HCT116 (cell line): ENCODE measurements around the gene IPO7.

Experiments
- CEBPB ChIP-seq: IDR thresholded peaks from 2 replicates; pipeline ENCODE4 v1.6.1; 2012; ENCODE audit warnings: low read depth
- EZH2 ChIP-seq: fragments of 200-600 bp; sonication (generic); IDR thresholded peaks from 2 replicates; pipeline ENCODE4 v1.6.1; 2017; ENCODE audit warnings: antibody characterized with exemption, mixed run types
- TF ChIP-seq, protein P1 (sequence below), 3 experiments: fragments of 200-600 bp in 1 of 3; sonication (generic) in 1 of 3; IDR thresholded peaks in 2 of 3; conservative IDR thresholded peaks in 1 of 3; 2 replicates each; pipeline ENCODE4 v1.5.1; 2012 to 2017; ENCODE audit warnings: low read depth in 2 of 3, low read length in 2 of 3, antibody characterized with exemption in 1 of 3, borderline replicate concordance in 1 of 3, control low read depth in 1 of 3, mild to moderate bottlenecking in 1 of 3, mixed read lengths in 1 of 3, mixed run types in 1 of 3, moderate library complexity in 1 of 3; ENCODE audit not compliant: insufficient read depth in 1 of 3
- TF ChIP-seq, protein P2 (sequence below): IDR thresholded peaks from 2 replicates; pipeline ENCODE4 v1.6.1; 2012; ENCODE audit warnings: low read depth

DNA sequence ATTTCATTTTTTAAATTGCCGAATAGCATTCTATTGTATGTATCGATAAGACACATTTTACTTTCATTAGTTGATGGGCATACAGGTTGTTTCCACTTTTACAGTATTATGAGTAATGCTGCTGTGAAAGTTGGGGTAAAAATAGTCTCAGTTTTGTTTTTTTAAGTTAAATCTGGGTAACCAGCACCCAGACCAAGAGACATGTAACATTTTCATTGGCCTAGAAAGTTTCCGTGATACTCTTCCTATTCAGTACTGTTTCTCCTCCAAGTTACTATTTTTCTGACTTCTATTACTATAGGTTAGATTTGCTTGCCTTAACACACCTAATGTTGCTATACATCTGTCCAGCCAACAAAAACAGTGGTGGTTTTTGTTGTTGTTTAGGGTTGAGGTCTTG, 12.3 kb downstream of the IPO7 start:
- TF ChIP-seq EZH2 (no peak), CEBPB (no peak)
- TF ChIP-seq, protein P1, sequence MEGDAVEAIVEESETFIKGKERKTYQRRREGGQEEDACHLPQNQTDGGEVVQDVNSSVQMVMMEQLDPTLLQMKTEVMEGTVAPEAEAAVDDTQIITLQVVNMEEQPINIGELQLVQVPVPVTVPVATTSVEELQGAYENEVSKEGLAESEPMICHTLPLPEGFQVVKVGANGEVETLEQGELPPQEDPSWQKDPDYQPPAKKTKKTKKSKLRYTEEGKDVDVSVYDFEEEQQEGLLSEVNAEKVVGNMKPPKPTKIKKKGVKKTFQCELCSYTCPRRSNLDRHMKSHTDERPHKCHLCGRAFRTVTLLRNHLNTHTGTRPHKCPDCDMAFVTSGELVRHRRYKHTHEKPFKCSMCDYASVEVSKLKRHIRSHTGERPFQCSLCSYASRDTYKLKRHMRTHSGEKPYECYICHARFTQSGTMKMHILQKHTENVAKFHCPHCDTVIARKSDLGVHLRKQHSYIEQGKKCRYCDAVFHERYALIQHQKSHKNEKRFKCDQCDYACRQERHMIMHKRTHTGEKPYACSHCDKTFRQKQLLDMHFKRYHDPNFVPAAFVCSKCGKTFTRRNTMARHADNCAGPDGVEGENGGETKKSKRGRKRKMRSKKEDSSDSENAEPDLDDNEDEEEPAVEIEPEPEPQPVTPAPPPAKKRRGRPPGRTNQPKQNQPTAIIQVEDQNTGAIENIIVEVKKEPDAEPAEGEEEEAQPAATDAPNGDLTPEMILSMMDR (IDR thresholded peaks at IDR 0.05 in 2 of 3, conservative IDR thresholded peaks at IDR 0.05 in 1 of 3; ENCODE audit: borderline replicate concordance in 1 of 3, insufficient read depth in 1 of 3, low read depth in 2 of 3, low read length in 2 of 3): no peak
- TF ChIP-seq, protein P2, sequence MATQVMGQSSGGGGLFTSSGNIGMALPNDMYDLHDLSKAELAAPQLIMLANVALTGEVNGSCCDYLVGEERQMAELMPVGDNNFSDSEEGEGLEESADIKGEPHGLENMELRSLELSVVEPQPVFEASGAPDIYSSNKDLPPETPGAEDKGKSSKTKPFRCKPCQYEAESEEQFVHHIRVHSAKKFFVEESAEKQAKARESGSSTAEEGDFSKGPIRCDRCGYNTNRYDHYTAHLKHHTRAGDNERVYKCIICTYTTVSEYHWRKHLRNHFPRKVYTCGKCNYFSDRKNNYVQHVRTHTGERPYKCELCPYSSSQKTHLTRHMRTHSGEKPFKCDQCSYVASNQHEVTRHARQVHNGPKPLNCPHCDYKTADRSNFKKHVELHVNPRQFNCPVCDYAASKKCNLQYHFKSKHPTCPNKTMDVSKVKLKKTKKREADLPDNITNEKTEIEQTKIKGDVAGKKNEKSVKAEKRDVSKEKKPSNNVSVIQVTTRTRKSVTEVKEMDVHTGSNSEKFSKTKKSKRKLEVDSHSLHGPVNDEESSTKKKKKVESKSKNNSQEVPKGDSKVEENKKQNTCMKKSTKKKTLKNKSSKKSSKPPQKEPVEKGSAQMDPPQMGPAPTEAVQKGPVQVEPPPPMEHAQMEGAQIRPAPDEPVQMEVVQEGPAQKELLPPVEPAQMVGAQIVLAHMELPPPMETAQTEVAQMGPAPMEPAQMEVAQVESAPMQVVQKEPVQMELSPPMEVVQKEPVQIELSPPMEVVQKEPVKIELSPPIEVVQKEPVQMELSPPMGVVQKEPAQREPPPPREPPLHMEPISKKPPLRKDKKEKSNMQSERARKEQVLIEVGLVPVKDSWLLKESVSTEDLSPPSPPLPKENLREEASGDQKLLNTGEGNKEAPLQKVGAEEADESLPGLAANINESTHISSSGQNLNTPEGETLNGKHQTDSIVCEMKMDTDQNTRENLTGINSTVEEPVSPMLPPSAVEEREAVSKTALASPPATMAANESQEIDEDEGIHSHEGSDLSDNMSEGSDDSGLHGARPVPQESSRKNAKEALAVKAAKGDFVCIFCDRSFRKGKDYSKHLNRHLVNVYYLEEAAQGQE: no peak
